ENCODE measurements around the gene CD164L2.
A peak's percentile ranks its signal among the peaks of the same experiment; 100 is the strongest.

CD164L2 gene

DNA sequence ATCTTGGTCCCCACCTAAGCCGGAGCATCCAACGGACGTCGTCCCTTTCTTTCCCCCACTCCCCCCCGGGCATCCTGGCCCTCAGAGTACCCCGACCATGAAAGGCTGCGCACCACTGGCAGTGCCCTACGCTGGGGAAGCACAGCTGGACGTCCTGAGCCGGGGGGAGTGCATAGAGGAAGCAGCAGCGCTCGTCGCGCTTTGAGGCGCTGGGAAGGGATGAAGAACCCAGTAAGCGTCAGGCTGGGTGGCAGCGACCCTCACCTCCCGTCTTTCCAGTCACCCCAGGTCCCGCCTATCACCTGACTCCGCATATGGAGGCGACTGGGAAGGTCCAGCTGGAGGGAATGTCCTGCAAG, 22.1 kb downstream of the CD164L2 start:
- no peak for DNase-seq

DNA sequence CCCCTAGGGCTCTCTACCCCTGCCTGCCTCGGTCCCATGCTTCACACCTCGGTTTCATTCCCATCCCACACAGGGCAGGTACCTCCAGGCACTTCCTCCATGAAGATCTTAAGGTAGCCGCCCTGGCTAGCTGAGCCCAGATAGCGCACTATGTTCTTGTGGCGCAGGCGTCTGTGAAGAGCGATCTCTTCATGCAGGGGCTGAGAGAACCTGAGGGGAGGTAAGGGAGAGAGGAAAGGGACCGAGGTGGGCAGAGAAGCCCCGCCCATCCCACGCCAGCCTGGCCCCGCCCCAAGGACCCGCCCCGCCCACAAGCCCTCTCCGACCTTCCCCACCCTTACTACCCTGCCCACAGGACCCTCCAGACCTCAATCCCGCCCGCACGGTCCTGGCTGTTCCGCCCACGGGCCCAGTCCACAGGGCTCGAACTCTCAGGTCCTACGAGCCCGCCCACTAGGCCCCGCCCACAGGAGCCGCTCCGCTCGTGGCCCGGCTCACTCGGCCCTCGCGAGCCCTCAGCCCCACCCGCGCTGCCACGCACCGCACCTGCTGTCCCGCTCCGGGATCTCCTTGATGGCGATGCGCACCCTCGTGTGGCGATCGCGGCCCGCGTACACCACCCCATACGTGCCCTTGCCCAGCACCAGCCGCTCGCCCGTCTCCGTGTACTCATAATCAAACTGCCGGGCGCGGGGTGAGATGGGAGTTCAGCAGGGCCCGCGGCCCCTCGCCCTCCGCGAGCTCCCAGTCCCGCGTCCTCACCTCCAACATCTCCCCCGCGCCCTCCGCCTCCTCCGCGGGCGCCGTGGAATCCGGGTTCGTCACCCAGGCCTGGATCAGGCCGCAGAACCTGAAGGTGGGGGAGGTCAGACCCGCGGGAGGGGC, 22.7 kb downstream of the CD164L2 start:
- DNase-seq: peak; percentile 48

DNA sequence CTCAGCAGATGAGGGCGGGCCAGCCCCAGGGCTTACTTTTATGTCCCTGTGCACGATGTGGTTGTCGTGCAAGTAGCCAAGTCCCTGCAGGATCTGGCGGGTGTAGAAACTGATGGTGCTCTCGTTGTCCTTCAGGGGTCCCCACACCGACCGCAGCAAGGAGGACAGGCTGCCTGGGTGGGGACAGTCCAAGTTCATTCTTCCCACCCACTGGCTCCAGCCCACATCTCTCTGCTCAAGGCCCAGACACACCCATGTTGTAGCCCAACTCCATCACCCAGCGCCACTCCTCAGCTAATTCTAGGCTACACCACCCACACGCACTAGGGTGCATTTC, 23.3 kb downstream of the CD164L2 start:
- no peak for DNase-seq

DNA sequence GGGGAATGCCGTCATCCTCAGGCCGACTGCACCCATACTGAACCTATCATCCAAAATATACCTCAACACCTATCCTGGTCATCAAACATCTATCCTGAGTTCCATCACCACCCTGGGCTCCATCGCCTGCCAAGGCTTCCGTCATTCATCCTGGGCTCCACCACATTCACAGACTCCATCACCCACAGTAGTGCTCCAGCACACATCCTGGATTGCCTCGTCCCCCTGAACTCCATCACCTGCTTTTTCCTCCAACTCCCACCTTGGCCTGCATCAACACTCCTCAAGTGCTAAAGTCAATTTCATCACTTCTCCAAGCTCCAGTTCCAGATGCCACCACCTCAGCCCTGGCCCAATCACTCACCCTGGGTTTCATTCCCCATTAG, 24.2 kb downstream of the CD164L2 start:
- no peak for DNase-seq

DNA sequence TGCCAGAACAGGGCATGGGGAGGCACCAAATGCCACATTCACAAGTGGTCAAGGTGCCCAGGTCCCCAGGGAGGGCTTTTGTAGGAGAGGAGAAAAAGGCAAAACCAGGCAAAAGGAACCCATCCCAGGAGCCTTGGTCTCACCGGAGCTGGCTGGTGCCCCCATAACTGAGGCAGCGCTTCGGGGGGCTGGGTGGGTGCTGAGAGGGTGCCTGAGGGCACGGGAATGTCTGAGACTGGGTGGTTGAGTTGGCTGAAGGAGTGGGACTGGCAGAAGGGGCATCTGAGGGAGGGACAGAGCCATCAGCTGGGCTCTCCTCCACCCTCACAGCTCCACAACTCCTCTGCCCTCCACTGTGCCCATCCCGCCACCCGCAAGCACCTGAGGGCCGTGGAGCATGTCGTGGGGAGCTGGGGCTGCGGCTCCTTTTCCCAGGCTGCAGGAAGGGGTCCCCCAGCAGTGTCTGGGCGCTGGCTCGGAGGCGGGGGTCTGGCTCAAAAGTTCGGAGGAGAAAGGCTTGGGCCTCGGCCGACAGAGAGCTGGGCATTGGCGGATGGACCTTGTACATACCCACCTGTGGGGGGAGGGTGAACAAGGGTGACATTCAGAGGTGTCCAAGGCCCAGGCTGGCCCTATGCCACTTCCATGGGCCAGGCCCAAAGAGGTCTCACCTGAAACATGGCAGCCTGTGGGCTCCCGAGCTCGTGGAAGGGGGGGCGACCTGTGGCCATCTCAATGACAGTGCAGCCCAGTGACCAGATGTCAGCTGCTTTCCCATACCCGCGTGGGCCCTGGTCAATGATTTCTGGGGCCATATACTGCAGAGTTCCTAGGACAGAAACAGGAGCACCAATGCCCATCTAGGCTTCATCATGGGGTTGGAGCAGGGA, 24.9 kb downstream of the CD164L2 start:
- no peak for DNase-seq

DNA sequence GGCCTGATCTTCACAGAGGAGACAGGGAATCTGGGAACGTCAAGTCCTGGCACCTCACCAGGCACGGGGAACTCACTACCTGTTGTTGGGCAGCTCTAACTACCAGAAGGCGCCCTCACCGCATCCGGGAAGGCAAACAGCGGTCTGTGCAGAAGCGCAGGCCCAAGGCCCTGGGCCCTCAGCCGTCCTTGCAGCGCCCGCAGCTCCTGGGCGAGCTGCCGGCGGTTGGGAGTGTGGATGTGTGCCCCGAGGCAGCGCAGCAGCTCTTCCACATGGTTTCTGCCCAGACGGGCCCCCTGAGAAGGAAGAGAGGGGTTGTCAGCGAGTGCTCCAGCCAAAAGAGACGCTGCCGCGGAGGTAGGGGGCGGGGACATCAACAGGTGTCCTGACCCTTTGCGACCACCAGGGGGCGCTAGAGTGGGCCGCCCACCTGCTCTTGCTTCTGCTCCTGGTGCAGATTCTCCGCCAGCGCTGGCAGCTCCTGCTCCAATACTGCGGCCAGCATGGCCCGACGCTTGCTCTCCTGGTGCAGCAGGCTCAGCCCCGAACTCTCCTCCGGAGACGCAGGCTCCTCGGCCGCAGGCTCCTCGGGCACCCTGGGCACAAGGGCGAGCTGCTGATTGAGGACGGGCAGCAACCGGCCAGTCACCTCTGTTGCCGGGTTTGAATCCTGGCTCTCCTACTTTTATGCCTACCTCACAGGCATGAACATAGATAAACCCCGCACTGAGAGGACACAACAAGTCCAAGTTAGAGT, 25.7 kb downstream of the CD164L2 start:
- DNase-seq: peak; percentile 81

DNA sequence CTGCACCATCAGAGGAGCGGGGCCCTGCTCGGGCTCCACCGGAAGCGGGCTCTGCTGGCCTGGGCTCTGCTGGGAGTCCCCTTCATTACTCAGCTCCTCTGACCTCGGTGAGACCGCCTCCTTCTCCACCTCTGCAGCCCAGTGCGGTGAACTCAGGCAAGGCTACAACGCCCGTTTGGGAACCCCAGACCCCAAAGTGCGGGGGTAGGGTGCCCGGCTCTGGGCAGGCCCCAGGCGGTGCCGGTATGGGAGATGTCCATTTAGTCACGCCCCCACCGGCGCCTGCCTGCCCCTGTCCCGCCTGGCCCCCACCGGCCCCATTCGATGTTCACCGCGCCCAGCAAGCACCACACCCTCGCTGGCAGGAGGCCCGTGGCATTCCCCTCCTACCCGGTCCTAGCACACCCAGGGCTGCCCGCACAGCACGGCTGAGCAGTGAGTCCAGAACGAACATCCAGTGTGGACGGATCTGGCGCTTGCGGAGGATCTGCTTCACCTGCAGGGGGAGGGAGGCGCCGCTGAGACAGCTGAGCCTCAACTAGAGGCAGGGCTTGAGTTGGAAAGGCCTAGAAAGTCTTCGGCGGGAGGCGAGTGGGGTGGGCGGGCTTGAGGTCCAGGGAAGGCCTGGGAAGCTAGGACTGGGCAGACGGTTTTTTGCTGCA, 26.4 kb downstream of the CD164L2 start:
- peak; percentile 51 for DNase-seq

DNA sequence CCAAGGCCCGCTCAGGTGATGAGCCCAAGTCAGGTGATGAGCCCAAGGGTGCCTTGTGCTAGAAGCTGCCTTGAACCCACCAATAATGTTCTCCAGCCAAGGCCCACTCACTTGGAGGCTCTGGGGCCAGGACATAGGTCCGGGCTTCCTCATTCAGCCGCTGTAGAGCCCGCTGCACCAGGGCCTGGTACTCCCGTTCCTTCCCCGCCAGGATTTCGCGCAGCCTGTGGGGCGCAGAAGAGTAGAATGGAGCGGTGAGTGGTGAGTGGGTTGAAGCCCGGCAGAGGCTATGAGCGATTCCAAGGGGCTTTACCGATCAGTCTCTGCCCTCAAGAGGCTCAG, 26.9 kb downstream of the CD164L2 start:
- no peak for DNase-seq

DNA sequence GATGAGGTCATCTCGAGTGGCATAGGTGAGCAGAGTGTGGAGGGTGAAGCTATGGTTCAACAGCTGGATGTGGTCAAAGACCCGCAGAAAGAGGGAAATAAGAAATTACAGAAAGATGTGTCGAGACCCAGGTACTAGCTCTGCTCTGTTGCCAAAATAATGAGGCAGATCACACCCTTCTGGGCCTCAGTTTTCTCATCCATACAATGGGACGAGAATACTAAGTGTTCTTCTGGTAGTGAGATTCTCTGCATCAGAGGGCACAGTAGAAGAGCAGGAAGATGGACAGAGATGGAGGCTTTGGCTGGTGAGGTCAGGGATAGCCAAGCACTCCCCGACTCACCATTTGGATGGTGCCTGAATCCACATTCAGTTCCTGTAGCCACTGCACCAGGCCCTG, 27.4 kb downstream of the CD164L2 start:
- no peak for DNase-seq

DNA sequence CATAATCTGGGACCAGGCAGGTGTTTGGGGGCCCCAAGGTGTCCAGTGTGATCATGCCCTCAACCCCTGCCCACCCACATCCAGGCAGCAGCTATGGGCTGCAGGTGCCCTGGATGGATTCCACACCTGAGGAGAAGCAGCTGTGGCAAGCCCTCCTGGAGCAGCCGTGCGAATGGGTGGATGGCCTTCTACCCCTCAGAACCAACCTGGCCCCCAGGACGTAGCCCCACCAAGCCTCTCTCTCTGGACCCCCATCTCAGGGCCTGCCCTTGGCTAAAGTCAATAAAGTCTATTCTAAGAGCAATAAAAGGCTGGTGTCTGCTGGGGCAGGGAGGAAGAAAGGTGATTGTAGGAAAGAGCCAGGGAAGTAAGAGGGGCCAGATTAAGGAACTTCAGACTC, 29.5 kb downstream of the CD164L2 start:
- no peak for DNase-seq

DNA sequence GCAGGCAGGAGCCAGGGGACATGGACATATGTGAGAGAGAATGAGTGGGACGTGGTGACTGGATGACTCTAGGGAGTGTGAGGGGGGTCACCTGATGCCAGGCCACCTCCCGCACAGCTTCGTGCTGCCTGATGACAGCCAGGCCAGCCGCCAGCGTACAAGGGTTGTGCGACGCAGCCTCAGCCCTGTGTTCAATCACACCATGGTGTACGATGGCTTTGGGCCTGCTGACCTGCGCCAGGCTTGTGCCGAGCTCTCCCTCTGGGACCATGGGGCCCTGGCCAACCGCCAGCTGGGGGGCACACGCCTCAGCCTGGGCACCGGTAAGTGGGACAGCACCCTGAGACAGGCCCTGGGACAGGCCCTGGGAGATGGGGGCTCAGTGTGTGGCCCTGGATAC, 30.0 kb downstream of the CD164L2 start:
- DNase-seq: no peak

DNA sequence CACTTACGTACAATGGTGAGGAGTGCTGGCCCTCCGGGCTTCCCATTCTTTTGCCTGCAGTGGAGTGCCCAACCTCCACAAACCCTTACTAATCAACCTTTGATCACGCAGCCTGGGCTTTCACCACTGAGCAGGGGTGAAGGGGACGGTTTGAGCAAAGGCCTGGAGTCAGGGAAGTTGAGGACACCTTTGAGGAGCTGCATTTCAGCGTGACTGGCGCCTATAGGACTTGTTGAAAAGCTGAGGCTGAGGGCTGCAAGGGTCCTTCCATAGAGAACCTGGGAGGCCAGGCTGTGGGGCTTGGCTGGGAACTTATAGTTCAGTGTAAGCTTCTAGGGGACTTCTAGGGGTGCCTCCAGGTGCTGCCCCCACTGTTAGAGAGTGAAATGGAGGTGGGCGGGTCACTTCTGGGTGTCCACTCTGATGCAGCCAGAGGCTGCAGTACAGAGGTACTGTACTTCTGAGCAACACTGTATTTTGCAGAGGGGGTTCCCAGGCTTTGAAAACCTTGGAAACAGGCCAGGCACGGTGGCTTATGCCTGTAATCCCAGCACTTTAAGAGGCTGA, 31.5 kb downstream of the CD164L2 start:
- DNase-seq: no peak

DNA sequence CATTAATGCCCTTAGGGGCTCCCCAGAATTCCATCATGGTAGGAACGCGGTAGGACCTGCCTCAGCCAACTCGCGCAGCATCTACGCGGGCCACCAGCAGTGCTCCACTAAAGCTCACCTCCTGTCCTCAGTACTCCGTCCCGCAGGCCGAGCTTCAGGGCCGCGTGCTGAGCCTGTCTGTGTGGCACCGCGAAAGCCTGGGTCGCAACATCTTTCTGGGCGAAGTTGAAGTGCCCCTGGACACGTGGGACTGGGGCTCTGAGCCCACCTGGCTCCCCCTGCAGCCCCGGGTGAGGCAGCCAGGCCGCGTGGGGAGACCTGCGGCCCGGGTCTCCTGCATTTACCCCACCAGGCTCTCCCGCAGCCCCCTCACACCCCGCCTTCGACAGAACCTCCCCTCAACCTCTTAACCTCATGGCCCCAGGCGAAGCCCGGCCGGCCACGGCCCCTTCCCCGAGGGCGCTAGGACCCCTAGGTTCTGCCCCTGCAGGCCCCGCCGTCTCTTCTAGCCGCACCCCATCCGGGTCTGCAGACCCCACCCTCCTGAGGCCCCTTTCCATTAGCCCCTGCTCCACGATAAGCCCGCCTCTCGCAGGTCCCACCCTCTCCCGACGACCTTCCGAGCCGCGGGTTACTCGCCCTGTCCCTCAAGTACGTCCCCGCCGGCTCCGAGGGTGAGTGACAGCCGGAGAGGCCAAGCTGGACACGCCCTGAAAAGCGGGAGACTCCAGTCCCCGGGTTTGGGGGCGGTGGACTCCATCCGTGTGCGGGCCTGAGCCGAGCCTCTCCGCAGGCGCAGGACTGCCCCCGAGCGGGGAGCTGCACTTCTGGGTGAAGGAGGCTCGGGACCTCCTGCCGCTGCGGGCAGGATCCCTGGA, 32.2 kb downstream of the CD164L2 start:
- no peak for DNase-seq

DNA sequence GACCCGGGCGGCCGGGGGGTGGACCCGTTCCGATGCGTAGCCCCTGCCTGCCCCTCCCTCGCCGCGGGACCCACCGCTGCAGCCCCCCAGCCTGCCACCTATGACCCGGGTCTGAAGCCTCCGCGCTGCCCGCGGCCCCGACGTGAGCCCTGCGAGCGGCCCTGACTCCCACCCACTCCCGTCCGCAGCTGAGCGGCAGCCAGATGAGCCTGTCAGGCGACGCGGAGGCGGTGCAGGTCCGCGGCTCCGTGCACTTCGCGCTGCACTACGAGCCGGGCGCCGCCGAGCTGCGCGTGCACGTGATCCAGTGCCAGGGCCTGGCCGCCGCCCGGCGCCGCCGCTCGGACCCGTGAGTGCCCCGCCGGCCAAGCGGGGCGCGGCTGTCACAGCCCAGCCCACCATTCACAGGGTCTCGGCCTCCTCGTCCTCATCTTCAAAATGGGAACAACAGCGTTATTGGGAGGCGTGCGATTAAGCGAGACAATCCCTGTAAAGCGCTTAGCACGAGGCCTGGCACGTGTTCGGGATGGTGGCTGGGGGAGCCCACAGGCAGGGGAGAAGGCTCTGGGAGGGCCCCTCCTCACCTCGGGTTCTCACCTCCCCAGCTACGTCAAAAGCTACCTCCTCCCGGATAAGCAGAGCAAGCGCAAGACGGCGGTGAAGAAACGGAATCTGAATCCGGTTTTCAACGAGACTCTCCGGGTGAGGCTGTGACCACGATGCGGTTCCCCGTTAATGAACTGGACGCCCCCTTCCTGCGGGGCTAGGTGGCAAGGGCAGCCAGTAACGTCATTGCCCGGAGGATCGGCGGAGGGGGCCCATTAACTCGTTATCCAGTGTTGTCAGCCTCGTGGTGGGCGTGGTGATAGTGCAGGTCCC, 33.1 kb downstream of the CD164L2 start:
- no peak for DNase-seq

DNA sequence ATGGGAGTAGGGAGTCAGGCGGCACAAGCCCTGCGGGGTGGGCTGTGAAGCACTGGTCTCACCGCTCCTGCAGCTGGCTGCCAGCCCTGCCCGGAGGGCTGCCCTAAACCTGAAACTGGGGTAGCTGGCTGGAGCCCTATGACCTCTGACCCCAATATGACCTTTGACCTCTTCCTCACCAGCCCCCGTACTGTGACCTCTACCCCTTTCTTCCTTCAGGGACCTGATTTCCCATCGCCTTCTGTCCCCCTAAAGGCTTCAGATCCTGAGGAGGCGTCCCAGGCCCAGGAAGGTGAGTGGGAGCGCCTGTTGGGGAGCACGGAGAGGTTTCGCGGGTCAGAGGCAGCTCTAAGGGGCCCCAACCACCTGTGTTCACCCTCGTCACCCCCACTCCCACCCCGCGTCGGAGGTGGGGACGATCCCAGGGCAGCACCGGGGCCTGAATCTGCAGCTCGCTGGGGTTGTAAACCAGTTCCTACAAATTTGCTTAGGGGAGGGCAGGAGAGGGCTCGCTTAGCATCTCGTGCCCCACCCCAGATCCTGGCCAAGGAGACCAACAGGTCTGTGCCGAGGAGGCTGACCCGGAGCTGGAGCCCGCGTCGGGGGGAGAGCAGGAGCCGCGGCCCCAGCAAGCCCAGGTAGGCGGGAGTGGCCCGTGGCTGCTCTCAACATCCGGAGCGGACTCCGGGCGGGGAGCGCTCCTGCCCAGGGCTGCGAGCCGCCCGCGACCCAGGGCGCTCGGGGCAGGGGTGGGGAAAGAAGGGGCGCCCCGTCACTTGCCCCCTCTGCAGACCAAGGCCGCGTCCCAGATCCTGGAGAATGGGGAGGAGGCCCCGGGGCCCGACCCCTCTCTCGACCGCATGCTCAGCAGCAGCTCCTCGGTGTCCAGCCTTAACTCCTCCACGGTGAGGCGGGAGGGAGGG, 34.0 kb downstream of the CD164L2 start:
- DNase-seq: peak; percentile 30

DNA sequence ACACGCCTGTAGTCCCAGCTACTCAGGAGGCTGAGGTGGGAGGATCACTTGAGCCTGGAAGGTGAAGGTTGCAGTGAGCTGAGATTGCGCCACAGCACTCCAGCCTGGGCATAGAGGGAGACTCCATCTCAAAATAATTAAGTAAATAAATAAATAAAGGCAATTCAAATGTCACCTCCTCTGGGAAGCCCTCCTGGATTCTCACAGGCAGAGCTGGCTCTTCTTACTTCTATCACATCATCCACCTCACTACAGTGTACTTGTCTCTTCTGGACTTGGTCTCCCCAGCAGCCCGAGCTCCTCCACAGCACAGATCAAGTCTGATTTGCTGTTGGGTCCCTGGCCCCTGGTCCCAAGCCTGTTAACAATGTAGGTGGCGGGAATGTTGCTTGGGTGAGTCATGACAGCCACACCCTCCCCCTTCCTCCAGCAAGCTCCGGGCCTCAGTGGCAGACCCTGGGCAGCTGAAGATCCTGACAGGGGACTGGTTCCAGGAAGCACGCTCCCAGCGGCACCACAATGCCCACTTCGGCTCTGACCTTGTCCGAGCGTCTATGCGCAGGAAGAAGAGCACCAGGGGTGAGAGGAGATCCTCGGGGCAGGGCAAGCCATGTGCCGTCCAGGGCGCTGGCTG, 36.0 kb downstream of the CD164L2 start:
- DNase-seq: no peak

DNA sequence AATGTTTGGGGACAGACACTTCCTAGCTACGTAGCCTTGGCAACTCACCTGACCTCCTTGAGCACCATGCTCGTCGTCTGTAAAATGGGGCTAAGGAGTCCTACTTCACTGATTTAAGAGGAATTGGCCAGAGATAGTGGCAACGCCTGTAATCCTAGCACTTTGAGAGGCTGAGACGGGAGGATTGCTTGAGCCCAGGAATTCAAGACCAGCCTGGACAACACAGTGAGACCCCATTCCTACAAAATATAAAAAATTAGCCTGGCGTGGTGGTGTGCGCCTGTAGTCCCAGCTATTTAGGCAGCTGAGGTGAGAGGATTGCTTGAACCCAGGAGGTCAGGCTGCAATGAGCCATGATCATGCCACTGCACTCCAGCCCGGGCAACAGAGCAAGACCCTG, 36.8 kb downstream of the CD164L2 start:
- no peak for DNase-seq

DNA sequence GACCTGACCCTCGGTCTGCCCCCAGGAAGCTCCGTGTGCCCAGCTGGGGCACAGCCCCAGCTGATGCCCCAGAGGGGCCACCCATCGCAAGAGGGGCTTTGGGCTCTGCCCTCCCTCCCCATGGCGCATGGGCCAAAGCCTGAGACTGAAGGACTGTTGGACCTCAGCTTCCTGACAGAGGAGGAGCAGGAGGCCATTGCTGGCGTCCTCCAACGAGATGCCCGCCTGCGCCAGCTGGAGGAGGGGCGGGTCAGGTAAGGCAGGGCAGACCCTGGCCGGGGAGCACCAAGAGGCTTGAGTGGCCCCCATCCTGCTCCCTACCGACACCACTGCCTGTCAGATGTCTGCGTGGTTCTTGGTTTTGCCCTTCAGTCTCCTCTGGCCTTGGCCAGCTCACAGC, 37.9 kb downstream of the CD164L2 start:
- no peak for DNase-seq

DNA sequence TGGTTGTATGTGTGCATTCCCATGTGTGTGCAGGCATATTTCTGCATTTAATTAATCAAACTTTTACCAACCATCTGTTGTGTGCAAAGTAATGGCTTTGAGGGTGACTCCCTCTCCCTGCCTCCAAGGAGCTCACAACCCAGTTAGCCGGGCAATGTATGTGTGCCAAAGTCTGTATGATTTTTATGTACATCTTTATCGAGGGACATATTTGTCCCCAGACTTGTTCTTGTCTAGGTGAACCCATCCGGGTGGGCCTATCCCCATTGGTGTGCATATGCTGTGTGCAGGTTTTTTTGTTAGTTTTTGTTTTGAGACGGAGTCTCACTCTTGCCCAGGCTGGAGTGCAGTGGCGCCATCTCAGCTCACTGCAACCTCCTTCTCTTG, 39.5 kb downstream of the CD164L2 start:
- no peak for DNase-seq
